H1 (cell line): Measurements from ENCODE around the gene CYB561. TPM values are rescaled to one million over a fixed set of nuclear protein-coding genes. Genes with fewer than 3 reads are reported as not detected.

Experiments used
- ASH2L ChIP-seq: fragments of 200-600, 300-600 bp; sonication (generic); IDR thresholded peaks from one replicate; pipeline ENCODE4 v1.7.1; 2017; ENCODE audit warnings: low read length
- BACH1 ChIP-seq: IDR thresholded peaks from 2 replicates; pipeline ENCODE4 v1.6.1; 2012; ENCODE audit warnings: low read length, improper control_type of control experiment
- HDAC2 ChIP-seq, 2 experiments: fragments of 300-600 bp in 1 of 2; sonication (generic) in 1 of 2; IDR thresholded peaks; 2 replicates each; pipeline ENCODE4 v1.6.1; 2011 to 2012; ENCODE audit warnings: low read depth in 2 of 2, low read length in 2 of 2, mild to moderate bottlenecking in 2 of 2, moderate library complexity in 2 of 2, borderline replicate concordance in 1 of 2, inconsistent platforms in 1 of 2
- MAFK ChIP-seq: IDR thresholded peaks from 2 replicates; pipeline ENCODE4 v1.6.1; 2012; ENCODE audit warnings: low read depth, mild to moderate bottlenecking, improper control_type of control experiment, low read length
- RBBP5 ChIP-seq: IDR thresholded peaks from 2 replicates; pipeline ENCODE4 v1.7.1; 2012; ENCODE audit warnings: low read depth, mild to moderate bottlenecking, inconsistent platforms, low read length, moderate library complexity, borderline replicate concordance
- SIX5 ChIP-seq: IDR thresholded peaks from 2 replicates; pipeline ENCODE4 v1.6.1; 2011; ENCODE audit warnings: mild to moderate bottlenecking, low read depth, low read length
- TBP ChIP-seq: IDR thresholded peaks from 2 replicates; pipeline ENCODE4 v1.6.1; 2011; ENCODE audit warnings: low read depth, low read length, improper control_type of control experiment
- YY1 ChIP-seq: IDR thresholded peaks from 2 replicates; pipeline ENCODE4 v1.6.1; 2011; ENCODE audit warnings: low read depth, mild to moderate bottlenecking, low read length
- ZNF274 ChIP-seq: IDR thresholded peaks from 2 replicates; pipeline ENCODE4 v1.7.0; 2012; ENCODE audit warnings: low read length, borderline replicate concordance; ENCODE audit errors: extremely low read depth
- polyA plus RNA-seq, 7 experiments: library from polyadenylated mRNA; depleted of rRNA in 3 of 7; stranded (reverse) in 5 of 7; unstranded in 2 of 7; fragments of >200 nt in 5 of 7; fragments of 200-250 nt in 2 of 7; gene quantifications; 1 replicate in 5 of 7; 2 replicates in 1 of 7; 4 replicates in 1 of 7; pipeline versions ENCODE4 v1.2.1 to v1.2.3, GENCODE V29; 2011 to 2013; ENCODE audit warnings: missing spikeins in 2 of 7, mixed read lengths in 2 of 7
- total RNA-seq: library from RNA; stranded (reverse); fragmentation: NEBNext Ultra II Directional; extraction: Animal tissue kit (Norgen Biotek cat#: 25700); gene quantifications from 2 replicates; pipeline ENCODE4 v1.2.1, GENCODE V29; 2021

Gene CYB561
- total and polyA plus RNA-seq, 2 of the 8 experiments (the other 6 are each of a cell fraction or from before 2014, with no cell fraction given) = 19.7 to 23.4 TPM

GRCh38 chr17:63419949-63420867 is 25.9 kb downstream of the CYB561 start (continued):
- TF ChIP-seq MAFK (no peak), RBBP5 (no peak), TBP (no peak), BACH1 (no peak), ASH2L (no peak), YY1 (no peak), ZNF274 (no peak), HDAC2 (IDR thresholded peaks at IDR 0.05; ENCODE audit: borderline replicate concordance in 1 of 2, low read depth in 2 of 2, low read length in 2 of 2) (no peak), SIX5 (no peak)
